ES-I3 (cell line): Measurements from ENCODE around the gene BIRC3.
"Not testable (repeated sequence)": the region's sequence is repeated elsewhere in the genome, so short reads cannot be mapped to it uniquely, and the experiment has no call there.

Experiments
- H3K36me3 ChIP-seq: 2 replicates; pipeline ENCODE4 v1.6.1; 2013; ENCODE audit warnings: mild to moderate bottlenecking, low read length, control low read depth, moderate library complexity; ENCODE audit not compliant: insufficient read depth
- H3K4me1 ChIP-seq: 2 replicates; pipeline ENCODE4 v1.6.1; 2013; ENCODE audit warnings: mild to moderate bottlenecking, control low read depth, low read length; ENCODE audit not compliant: insufficient read depth
- H3K9ac ChIP-seq: 2 replicates; pipeline ENCODE4 v1.6.1; 2013; ENCODE audit warnings: low read depth, mild to moderate bottlenecking, low read length, moderate library complexity
- H3K9me3 ChIP-seq: 2 replicates; pipeline ENCODE4 v1.6.1; 2013; ENCODE audit warnings: mild to moderate bottlenecking, low read length, moderate library complexity; ENCODE audit not compliant: control insufficient read depth, insufficient read depth

Gene BIRC3

GRCh38 chr11:102323542-102324251, 6.4 kb downstream of the BIRC3 start:
- no peaks in the 10 kb centered on the region for H3K4me1 ChIP-seq
- no peaks in the 10 kb centered on the region for H3K36me3 ChIP-seq
- no peaks in the 10 kb centered on the region for H3K9me3 ChIP-seq
- H3K9ac ChIP-seq, result no peak overlapping the region

- Histone ChIP-seq H3K9me3 (no peaks in the 10 kb centered on the region), H3K36me3 (no peaks in the 10 kb centered on the region), H3K9ac (no peak overlapping the region), H3K4me1 (no peaks in the 10 kb centered on the region)
Measured at GRCh38 chr11:102325088-102325487, 7.8 kb downstream of the BIRC3 start.

GRCh38 chr11:102328748-102329147, 11.5 kb downstream of the BIRC3 start:
- no peak overlapping the region for H3K9ac ChIP-seq
- H3K4me1 ChIP-seq, result no peaks in the 10 kb centered on the region
- H3K36me3 ChIP-seq, result no peaks in the 10 kb centered on the region
- H3K9me3 ChIP-seq, result no peaks in the 10 kb centered on the region

GRCh38 chr11:102330231-102330630, 12.9 kb downstream of the BIRC3 start:
- no peak overlapping the region for H3K9ac ChIP-seq
- no peaks in the 10 kb centered on the region for H3K36me3 ChIP-seq
- H3K9me3 ChIP-seq, result no peaks in the 10 kb centered on the region
- H3K4me1 ChIP-seq, result no peaks in the 10 kb centered on the region

GRCh38 chr11:102331341-102331740, 14.1 kb downstream of the BIRC3 start:
- Histone ChIP-seq H3K36me3 (no peaks in the 10 kb centered on the region), H3K9me3 (no peaks in the 10 kb centered on the region), H3K4me1 (no peaks in the 10 kb centered on the region), H3K9ac (no peak overlapping the region)

- no peaks in the 10 kb centered on the region for H3K9me3 ChIP-seq
- no peak overlapping the region for H3K9ac ChIP-seq
- no peaks in the 10 kb centered on the region for H3K4me1 ChIP-seq
- no peaks in the 10 kb centered on the region for H3K36me3 ChIP-seq
Measured at GRCh38 chr11:102332611-102332994, 15.3 kb downstream of the BIRC3 start.

GRCh38 chr11:102338479-102339010, 21.3 kb downstream of the BIRC3 start:
- no peak overlapping the region for H3K9ac ChIP-seq
- H3K9me3 ChIP-seq, result no peaks in the 10 kb centered on the region
- H3K4me1 ChIP-seq, result no peaks in the 10 kb centered on the region
- H3K36me3 ChIP-seq, result no peaks in the 10 kb centered on the region

GRCh38 chr11:102341311-102341710, 24.0 kb downstream of the BIRC3 start:
- H3K36me3 ChIP-seq, H3K4me1 ChIP-seq, H3K9me3 ChIP-seq, H3K9ac ChIP-seq: not testable (repeated sequence)

GRCh38 chr11:102341844-102342318, 24.6 kb downstream of the BIRC3 start:
- Histone ChIP-seq H3K4me1 (peaks cover 4% of the 10 kb centered on the region; the same call in 1 of the 2 replicates), H3K36me3 (no peaks in the 10 kb centered on the region), H3K9ac (no peak overlapping the region), H3K9me3 (no peaks in the 10 kb centered on the region)

GRCh38 chr11:102343809-102344208, 26.5 kb downstream of the BIRC3 start:
- Histone ChIP-seq H3K9ac (no peak overlapping the region), H3K4me1 (peaks cover 4% of the 10 kb centered on the region; the same call in 1 of the 2 replicates), H3K9me3 (no peaks in the 10 kb centered on the region), H3K36me3 (no peaks in the 10 kb centered on the region)

GRCh38 chr11:102345904-102346303, 28.6 kb downstream of the BIRC3 start:
- peaks cover 4% of the 10 kb centered on the region; the same call in 1 of the 2 replicates for H3K4me1 ChIP-seq
- H3K36me3 ChIP-seq, result 0 out of 2 replicates have a peak, but pooled peaks cover 6% of the 10 kb centered on the region
- H3K9me3 ChIP-seq, result no peaks in the 10 kb centered on the region
- H3K9ac ChIP-seq, result peak overlapping the region; percentile 96; the same call in 1 of the 2 replicates

GRCh38 chr11:102346456-102346747, 29.1 kb downstream of the BIRC3 start:
- Histone ChIP-seq H3K9ac (peak overlapping the region; percentile 96), H3K36me3 (0 out of 2 replicates have a peak, but pooled peaks cover 6% of the 10 kb centered on the region), H3K9me3 (no peaks in the 10 kb centered on the region), H3K4me1 (peaks cover 4% of the 10 kb centered on the region; the same call in 1 of the 2 replicates)

GRCh38 chr11:102346748-102347461, 29.6 kb downstream of the BIRC3 start, which contains the start of gene BIRC2:
BIRC2 (plus strand) TSS chr11:102347214; CDS start chr11:102349855, 2,641 bp downstream.
- Histone ChIP-seq H3K9ac (peak within 1 kb of the TSS; percentile 96), H3K4me1 (peaks cover 4% of the 10 kb centered on the region; the same call in 1 of the 2 replicates), H3K9me3 (no peaks in the 10 kb centered on the region), H3K36me3 (0 out of 2 replicates have a peak, but pooled peaks cover 6% of the 10 kb centered on the region)

- Histone ChIP-seq H3K4me1 (peaks cover 4% of the 10 kb centered on the region; the same call in 1 of the 2 replicates), H3K36me3 (0 out of 2 replicates have a peak, but pooled peaks cover 6% of the 10 kb centered on the region), H3K9ac (peak overlapping the region; percentile 96), H3K9me3 (no peaks in the 10 kb centered on the region)
Measured at GRCh38 chr11:102347462-102348370, 30.4 kb downstream of the BIRC3 start.
